HFFc6 (cell line): Measurements from ENCODE around the gene SELENOV. TPM values are rescaled to one million over a fixed set of nuclear protein-coding genes. Genes with fewer than 3 reads are reported as not detected.

ENCODE experiments used
- DNase-seq: peaks from one replicate; pipeline ENCODE4 v3.0.0-alpha.2; 2018
- H3K27ac Mint-ChIP-seq: 2 replicates; pipeline ENCODE4 v1.8.0; 2020; ENCODE audit warnings: mild to moderate bottlenecking, mixed read lengths
- H3K27me3 Mint-ChIP-seq: 2 replicates; pipeline ENCODE4 v1.8.0; 2021; ENCODE audit warnings: mild to moderate bottlenecking, moderate library complexity, mixed read lengths; ENCODE audit not compliant: insufficient read depth
- H3K36me3 Mint-ChIP-seq: 2 replicates; pipeline ENCODE4 v1.8.0; 2021; ENCODE audit warnings: low read depth, mixed read lengths
- H3K4me1 Mint-ChIP-seq: 2 replicates; pipeline ENCODE4 v1.8.0; 2020; ENCODE audit warnings: low read depth, mixed read lengths
- H3K4me3 Mint-ChIP-seq: 2 replicates; pipeline ENCODE4 v1.8.0; 2020; ENCODE audit warnings: mild to moderate bottlenecking, moderate library complexity, mixed read lengths
- H3K9me3 Mint-ChIP-seq: 2 replicates; pipeline ENCODE4 v1.8.0; 2020; ENCODE audit warnings: mild to moderate bottlenecking, mixed read lengths
- total RNA-seq, 6 experiments: library from RNA; stranded (reverse); fragmentation: NEBNext Ultra II Directional; extraction: Animal tissue kit (Norgen Biotek cat#: 25700); gene quantifications; 2 replicates in 1 of 6; 3 replicates in 5 of 6; pipeline ENCODE4 v1.2.3, GENCODE V29; 2021
- TF ChIP-seq, protein P1 (sequence below): fragments of 200-600 bp; sonication (generic); IDR thresholded peaks from 2 replicates; pipeline ENCODE4 v1.5.0; 2021; ENCODE audit warnings: antibody characterized with exemption, mild to moderate bottlenecking

Gene SELENOV
- total RNA-seq, 6 experiments from 2014 or later: not detected

DNA sequence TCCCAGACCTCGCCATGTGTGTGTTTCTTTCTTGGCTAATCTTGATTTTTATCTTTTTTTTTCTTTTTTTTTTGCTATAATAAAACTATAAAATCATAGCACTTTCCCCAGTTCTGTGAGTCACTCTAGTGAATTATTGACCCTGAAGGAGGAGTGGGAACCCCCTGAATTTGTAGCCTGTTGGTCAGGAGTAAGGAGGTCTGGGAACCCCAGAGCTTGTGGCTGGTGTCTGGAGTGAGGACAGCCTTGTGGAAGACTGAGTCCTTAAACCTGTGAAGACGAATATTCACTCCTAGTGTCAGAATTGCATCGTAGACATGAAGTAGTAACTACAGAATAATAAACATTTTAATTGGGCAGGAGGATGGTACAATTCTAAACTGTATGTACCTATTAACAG lies 10.3 kb downstream of the SELENOV start:
- Mint-ChIP-seq H3K36me3 (no peaks in the 10 kb centered on the region), H3K27ac (no peak overlapping the region), H3K27me3 (no peaks in the 10 kb centered on the region; the same call in 1 of the 2 replicates), H3K4me3 (no peak overlapping the region), H3K9me3 (no peaks in the 10 kb centered on the region), H3K4me1 (no peaks in the 10 kb centered on the region)
- TF ChIP-seq, protein P1, sequence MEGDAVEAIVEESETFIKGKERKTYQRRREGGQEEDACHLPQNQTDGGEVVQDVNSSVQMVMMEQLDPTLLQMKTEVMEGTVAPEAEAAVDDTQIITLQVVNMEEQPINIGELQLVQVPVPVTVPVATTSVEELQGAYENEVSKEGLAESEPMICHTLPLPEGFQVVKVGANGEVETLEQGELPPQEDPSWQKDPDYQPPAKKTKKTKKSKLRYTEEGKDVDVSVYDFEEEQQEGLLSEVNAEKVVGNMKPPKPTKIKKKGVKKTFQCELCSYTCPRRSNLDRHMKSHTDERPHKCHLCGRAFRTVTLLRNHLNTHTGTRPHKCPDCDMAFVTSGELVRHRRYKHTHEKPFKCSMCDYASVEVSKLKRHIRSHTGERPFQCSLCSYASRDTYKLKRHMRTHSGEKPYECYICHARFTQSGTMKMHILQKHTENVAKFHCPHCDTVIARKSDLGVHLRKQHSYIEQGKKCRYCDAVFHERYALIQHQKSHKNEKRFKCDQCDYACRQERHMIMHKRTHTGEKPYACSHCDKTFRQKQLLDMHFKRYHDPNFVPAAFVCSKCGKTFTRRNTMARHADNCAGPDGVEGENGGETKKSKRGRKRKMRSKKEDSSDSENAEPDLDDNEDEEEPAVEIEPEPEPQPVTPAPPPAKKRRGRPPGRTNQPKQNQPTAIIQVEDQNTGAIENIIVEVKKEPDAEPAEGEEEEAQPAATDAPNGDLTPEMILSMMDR: no peak
- no peak for DNase-seq

DNA sequence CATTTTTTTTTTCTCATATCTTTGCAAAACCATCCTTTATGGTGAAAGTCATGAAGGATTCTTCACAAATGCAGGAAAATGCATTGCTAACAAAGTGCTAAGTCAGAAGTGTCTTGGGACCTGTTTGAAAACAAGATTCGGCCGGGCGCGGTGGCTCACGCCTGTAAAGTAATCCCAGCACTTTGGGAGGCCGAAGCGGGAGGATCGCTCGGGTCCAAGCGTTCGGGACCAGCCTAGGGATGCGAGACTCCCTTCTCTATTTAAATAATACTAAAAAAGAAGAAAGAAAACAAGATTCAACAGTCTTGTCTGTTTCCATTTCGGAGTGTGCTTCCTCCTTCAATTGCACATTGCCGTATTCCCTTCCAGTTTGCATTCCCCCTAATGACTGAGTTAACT lies 16.9 kb downstream of the SELENOV start:
- Mint-ChIP-seq H3K4me1 (peaks cover 19% of the 10 kb centered on the region), H3K27ac (peak overlapping the region; percentile 90), H3K36me3 (no peaks in the 10 kb centered on the region; the same call in 1 of the 2 replicates), H3K9me3 (no peaks in the 10 kb centered on the region), H3K27me3 (no peaks in the 10 kb centered on the region), H3K4me3 (peak overlapping the region; percentile 98)
- TF ChIP-seq, protein P1: no peak
- no peak for DNase-seq

DNA sequence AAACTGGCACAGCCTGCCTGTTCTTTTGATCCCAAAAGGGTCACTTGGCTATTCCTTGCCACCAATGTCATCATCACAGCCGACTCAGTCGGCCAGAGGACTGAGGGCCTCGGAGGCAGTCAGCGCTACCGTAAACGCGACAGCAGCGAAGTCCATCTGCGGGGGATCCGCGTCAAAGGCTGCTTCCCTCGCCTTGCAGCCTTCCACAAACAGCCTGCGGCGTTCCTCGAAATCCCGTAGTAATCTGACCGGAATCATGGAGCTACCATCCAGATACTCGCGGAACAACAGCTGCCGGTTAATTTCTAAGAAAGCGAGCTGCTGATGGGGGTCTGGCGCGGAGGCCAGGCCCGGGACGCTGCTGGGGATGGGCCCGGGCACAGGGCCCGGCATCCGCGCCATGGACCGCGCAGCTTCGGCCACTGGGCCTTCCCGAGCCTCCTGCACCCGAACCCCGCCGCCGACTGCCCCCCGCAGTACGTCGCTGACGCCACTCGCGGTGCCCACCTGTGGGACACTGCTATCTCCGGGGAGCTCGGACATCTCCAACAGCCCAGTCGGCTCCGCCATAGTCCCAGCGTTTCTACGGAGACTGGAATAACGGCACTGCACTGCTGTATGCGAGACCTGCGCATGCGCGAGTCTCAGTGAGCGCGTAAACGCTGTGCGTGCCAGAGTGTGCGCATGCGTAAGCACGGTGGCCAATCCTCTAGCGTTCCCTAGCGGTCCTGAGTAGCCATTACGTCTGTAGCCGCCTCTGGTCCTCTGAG lies 17.5 kb downstream of the SELENOV start, which contains the start of gene EID2B:
Gene EID2B (minus strand): TSS at position 620 of the 770 bp plus-strand sequence. CDS start 50 bp downstream, at position 570.
- Mint-ChIP-seq H3K36me3 (no peaks in the 10 kb centered on the region; the same call in 1 of the 2 replicates), H3K9me3 (no peaks in the 10 kb centered on the region), H3K27me3 (no peaks in the 10 kb centered on the region)

DNA sequence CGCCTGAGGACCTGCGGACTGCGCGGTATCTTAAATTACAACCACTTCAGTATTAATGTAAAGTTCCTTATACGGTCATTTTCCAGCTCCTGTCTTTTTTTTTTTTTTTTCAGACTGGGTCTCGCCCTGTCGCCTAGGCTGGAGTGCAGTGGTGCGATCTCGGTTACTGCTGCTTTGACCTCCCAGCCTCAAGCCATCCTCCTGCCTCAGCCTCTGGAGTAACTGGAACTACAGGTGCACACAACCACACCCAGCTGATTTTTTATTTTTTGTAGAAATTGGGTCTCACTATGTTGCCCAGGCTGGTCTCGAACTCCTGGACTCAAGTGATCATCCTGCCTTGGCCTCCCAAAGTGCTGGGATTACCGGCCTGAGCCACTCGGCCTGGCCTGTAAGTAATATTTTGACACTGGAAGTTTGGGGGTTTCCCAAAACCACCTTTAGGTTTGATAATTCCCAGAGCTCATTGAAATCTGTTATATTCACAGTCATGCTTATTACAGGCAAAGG lies 18.1 kb downstream of the SELENOV start:
- Mint-ChIP-seq H3K27ac (no peak overlapping the region; the same call in 1 of the 2 replicates), H3K9me3 (no peaks in the 10 kb centered on the region), H3K36me3 (peaks cover under 1% of the 10 kb centered on the region; the same call in 1 of the 2 replicates), H3K4me1 (peaks cover 22% of the 10 kb centered on the region), H3K27me3 (no peaks in the 10 kb centered on the region), H3K4me3 (no peak overlapping the region; the same call in 1 of the 2 replicates)
- DNase-seq: no peak
- TF ChIP-seq, protein P1: peak; percentile 68

More for the DNA sequence above, 17.5 kb downstream of the SELENOV start, which contains the start of gene EID2B:
- TF ChIP-seq, protein P1: peak; percentile 94
- peak within 1 kb of the TSS; percentile 90 for H3K27ac Mint-ChIP-seq
- peaks cover 19% of the 10 kb centered on the region for H3K4me1 Mint-ChIP-seq
- peak within 1 kb of the TSS; percentile 98 for H3K4me3 Mint-ChIP-seq
- DNase-seq: peak; percentile 89

DNA sequence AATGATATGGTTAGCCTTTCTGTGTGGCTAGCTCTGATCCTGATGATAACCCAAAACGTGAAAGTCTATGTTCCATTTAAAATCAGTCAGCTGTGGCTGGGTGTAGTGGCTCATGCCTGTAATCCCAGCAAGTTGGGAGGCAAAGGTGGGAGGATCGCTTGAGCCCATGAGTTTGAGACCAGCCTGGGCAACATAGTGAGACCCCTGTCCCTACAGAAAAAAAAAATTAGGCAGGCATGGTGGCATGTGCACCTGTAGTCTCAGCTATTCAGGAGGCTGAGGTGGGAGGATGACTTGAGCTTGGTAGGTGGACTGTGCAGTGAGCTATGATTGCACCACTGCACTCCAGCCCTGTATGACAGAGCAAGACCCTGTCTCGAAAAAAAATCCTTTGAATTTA lies 18.9 kb downstream of the SELENOV start:
- DNase-seq: no peak
- Mint-ChIP-seq H3K4me1 (peaks cover 29% of the 10 kb centered on the region), H3K4me3 (no peak overlapping the region), H3K27me3 (no peaks in the 10 kb centered on the region), H3K36me3 (peaks cover 6% of the 10 kb centered on the region; the same call in 1 of the 2 replicates), H3K27ac (no peak overlapping the region), H3K9me3 (no peaks in the 10 kb centered on the region)
- TF ChIP-seq, protein P1: no peak
